ENCODE measurements around the gene PRDM10.

PRDM10 gene

DNA sequence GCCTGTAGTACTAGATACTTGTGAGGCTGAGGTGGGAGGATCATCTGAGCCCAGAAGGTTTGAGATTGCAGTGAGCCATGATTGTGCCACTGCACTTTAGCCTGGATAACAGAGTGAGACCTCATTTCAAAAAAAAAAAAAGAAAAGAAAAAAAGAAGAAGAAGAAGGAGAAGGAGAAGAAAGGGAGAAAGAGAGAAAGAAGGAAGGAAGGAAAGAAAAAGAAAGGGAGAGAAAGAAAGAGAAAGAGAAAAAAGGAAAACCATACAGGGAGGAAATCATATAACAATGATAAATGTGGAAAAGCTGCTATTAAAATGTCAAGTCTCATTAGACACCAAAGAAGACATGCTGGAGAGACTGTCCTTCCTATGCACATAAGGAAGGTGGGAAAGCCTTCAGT, 5.7 kb upstream of the PRDM10 start:
- no peak for DNase-seq

DNA sequence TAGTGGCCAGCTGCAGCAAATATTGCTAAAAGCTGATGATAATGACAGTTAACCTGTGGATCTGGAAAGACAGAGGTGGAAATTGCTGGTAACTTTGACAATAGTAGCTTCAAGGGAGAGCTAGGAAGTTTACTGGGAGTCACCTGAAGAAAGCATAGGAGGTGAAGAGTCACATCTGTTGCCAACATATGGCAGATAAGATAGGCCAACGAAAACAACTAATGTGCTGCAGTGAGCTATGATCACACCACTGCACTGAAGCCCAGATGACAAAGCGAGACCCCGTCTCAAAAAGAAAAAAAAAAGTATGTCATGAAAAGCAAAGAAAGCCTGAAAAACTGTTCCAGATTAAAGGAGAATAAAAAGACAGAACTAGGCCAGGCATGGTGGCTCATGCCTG, 4.3 kb upstream of the PRDM10 start:
- DNase-seq = no peak

DNA sequence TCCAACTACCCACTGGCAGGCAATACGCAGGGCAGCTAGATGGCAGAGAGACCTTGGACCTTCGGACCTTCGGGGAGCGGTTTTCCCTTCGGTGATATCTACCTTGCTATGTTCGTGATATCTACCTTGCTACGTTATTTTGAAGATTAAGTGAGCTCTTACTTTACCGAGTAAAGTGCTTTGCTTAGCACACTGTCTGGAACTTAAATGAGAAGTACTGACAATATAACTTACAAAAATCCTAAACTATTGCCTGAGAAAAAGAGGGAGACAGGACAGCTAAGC, 1.0 kb upstream of the PRDM10 start:
- DNase-seq = no peak

DNA sequence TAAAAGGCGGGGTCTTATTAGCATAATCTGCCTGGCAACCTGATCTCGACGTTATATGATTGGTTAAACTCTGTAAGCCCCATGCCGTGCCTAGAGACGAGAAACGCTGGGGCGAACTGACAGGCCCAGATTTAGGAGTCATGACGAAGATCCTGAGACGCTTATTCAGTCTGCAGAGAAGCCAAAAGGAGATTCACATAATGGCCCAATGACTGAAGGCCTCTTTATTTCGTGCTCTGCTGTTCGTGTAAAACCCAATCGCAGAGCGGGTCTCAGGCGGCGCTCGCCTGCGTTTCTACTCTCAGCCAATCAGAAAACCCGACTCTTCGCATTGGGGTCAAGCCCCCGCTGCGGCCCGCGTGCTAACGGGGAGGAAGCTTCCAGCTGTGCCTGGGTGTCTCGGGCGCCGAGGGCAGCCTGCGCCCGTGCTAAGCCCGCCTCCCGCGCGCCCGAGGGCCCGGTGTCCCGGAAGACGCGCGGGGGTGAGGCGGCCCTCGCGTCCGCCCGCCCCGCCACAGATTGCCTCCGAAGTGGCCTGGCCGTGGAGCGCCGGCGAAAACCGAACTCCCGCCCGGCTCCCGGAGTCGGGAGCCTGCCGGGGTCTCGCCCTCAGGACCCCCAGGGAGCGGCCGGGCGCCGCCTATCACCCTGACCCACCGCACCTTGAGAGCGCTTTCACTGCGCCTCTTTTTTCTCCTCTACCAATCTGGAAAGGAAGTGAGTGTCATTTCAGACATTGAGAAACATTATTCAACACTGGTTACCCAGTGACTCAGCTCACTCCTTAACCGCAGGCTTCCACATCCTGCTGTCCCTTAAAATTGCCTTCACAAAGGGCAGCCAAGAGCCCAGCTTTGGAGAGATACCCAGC, 446 bp upstream of the PRDM10 start:
- peak; percentile 90 for DNase-seq

DNA sequence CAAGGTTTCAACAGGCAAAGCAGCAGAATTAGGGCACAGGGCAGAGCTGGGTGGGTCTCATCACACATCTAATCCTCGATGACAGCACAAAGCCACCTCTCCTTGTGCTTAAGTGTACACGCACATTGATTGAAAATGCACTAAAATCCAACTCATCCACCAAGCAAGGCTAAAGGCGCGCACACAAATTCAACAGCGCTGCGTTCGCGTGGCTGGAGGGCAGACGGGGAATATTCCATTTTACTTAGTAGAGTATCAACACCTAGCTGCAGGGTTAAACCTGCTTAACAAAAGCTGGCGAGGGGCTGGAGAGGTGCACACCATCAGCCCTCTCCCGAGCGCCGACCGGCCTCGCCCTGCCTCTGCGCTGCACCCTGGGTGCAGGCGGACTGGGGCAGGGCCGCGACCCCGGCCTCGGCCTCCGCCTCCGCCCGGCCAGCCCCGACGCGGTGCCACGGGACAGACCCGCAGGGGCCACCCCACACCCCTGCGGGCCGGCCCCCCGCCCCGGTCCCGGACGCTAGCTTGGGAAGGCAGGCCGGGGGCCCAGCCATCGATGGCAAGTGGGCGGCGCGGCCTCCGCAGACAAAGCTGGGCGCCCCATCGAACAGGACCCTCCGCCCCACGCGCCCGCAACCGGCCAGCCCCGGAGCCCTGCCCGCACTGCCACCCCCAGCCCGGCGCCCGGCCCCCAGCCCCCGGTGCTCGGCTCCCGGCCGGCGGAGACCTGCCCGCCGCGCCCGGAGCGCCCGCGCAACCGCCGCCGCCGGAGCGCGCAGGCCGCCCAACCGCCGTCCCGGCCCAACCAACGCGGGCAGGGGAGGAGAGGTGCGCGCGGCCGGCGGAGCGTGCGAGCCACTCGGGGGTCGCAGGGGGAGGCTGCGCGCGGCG, 929 bp downstream of the PRDM10 start:
- peak; percentile 46 for DNase-seq

DNA sequence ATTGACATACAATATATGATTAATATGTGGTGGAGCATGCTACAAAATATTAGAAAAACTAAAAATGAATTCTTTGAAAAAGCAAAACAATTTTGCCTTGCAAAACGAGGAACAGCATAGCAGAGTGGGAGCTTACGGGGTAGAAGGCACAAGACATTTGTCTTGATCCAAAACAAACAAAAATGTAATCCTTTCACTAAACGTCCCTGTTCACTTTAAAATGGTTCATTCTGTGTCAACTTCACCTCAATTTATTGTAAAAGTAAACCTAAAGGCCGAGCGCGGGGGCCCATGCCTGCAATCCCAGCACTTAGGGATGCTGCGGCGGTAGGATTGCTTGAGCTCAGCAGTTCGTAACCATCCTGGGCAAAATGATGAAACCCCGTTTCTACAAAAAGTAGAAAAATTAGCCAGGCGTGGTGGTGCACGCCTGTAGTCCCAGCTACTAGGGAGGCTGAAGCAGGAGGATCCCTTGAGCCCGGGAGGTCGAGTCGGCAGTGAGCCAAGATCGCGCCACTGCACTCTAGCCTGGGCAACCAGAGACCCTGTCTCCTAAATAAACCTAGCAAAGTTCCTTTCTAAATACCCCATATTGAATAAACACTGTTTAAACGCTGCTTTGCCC, 2.0 kb downstream of the PRDM10 start:
- DNase-seq = no peak

DNA sequence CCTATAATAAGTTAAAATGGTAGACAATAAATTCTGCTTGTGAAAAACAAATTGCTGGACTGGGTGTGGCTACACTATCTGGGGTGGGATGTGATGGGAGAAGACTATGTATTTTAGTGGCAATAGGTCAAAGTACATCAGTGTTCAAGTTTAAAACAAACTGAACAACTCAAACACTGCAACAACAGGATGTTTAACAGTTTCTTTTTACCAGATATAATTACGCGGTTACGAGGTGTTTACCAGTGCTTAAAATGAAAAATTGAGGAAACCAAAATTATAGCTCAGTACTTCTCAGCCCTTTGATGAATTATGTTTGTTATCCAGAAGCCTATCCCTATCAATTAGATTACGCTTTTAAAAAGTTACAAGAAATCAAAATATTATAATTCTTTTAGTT, 3.2 kb downstream of the PRDM10 start:
- DNase-seq = no peak

DNA sequence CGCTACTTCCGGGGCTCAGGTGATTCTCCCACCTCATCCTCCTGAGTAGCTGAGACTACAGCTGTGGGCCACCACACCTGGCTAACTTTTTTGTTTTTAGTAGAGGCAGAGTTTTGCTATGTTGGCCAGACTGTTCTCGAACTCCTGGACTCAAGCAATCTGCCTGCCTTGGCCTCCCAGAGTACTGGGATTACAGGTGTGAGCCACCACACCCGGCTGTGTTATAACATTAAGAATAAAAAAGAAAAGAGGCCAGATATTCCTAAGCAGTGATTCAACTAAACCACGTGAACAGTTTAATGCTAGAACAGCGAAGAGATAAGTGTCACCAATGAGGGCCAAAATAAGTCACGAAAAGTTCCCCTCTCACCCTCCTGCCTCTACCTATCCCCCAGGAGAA, 3.7 kb downstream of the PRDM10 start:
- no peak for DNase-seq

DNA sequence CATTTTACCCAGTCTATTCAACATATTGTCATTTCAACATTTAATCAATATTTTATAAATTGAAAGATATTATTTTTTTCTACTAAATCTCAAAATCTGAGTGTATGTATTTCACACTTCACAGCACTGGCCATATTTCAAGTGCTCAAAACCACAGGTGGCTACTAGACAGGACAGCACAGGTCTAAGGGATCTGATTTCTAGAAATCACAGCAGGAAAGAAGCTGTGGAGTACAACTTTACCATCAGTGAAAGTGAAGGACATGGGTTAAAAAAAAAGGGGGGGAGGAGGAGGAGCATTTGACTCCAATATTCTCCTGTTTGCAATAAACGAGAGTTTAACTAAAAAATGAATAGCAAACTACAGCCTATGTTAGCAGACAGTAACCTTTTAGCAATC, 4.5 kb downstream of the PRDM10 start:
- DNase-seq = no peak

DNA sequence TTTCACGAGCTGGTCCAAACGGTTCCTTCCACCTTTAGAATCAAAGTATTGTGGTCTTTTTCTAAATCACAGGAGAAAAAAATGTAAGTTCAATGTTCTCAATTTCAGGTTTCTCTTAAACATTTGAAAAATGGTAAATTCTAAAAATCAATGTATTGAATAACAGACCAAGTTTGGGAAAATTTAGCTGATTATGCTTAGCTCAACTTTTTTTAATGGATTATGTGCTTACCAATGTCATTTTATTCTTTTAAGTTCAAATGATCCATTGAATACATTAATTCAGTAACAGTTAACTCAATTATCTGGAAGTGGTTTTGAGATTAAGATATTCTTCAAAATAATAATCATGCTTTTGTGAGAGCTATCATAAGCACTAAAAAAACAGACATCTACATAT, 5.1 kb downstream of the PRDM10 start:
- no peak for DNase-seq

DNA sequence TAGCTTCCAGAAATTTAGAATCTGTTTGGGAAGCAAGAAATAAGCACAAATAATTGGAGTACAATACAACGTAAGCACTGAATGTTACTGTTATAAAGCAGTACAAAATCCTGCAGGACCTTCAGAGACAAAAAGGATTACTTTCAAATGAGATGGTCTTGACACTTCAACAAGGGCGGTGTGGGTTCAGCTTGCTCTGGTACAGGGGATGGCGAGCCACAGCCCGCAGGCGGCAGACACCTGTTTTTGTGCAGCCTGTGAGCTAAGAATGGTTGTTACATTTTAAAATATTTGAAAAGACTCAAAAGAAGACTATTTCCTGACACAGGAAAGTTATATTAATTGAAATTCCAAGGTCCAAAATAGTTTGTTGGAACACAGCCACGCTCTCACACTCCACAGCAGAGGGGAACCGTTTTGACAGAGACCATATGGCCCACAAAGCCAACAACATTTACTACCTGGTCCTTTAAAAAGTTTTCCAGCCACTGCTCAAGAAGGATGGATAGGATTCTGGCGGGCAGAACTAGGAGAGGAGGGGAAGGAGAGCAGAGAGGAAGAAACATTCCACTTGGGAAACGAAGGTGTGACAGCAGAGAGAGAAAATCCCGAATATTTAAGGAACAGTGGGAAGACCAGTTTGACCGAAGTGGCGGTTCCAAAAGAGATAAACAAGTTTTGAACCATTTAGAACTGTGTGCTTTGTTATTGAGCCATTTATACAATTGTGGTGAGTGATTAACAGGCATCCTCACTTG, 6.3 kb downstream of the PRDM10 start:
- no peak for DNase-seq

DNA sequence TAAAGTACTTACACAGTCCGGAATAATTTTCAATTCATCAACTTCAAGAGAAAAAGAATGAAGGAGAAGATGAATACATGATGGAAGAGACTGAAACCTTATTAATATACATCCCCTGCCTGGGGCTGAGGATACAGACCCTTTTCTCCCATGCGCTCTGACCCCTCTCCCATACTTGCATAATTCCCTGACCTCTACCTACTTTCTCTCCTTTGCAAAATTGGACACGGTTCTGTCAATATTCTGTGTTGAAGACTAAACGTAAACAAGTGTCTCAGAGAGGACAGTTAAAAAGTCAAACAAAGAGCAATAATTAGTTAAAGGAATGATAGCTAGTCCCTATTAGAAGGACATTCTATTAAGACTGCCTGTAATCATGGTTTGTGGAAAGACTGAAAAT, 7.5 kb downstream of the PRDM10 start:
- DNase-seq = no peak

DNA sequence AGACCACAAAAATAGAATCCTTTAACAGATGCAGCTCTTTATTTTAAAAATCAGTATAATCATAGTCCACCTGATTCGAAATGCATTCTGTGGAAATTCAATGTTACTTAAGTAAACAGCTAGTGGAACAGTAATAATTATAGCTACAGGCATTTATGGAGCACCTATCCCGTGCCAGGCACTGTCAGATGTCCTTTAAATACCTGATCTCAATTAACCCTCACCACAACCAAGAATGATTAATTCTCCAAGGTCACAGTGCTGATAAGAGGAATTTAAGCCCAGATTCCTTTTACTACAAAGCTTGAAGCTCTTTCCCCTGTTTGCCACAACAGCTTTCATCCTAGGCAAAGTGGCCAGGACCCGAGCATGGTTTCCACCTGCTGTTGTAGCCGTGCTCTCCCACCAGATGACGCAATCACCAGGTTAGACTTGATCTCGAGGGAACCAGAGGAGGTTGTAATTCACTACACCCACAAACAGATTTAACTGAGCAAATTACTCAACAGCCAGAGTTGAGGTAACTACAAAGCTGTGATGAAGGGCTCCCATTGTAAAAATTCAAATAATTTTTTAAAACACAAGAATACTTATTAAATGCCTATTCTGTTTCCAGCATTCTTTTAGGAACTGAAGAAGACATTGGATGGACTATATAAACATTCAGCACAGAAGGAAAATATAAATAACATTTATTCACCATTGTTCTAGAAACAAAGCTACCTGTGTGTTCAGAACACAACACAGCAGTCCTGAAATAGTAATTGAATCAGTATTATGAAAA, 10.3 kb downstream of the PRDM10 start:
- peak; percentile 60 for DNase-seq

DNA sequence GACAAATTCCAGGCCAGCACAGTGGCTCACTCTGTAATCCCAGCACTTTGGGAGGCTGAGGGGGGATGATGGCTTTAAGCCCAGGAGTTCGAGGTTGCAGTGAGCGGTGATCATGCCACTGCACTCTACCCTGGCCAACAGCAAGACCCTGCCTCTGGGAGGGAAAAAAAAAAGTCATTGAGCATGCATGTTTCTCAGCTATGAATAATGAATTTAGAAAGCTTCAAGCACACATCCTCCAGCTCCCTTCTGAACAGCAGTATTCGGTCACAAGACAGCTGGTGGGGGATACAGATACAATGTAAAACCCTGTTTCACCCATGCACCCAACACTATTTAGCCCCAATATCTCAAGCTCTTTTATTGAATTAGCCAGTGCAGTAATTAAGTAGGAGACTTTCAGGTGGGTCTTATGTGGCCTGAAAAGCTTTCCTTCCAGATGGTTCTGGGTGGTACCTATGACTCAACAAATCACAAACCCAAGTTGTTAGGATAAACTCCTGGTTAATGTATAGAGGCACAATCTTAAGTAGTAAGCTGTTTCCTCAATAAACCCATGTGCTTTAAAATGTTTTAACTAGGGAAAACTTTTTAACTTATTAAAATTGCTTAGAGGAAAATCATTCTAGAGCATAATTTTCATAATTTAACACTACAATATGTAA, 13.4 kb downstream of the PRDM10 start:
- no peak for DNase-seq

DNA sequence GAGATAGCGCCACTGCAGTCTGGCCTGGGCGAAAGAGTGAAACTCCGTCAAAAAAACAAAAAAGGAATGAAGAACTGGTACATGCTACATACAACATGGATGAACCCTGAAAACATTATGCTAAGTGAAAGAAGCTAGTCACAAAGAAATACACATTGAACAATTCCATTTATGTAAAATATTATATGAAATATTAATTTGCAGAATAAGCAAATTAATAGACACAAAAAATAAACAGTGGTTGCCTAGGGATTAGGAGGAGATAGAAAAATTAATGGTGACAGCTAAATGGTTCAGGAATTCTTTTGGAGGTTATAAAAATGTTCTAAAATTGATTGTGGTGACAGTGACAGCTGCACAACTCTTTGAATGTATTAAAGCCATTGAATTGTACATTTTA, 14.7 kb downstream of the PRDM10 start:
- DNase-seq = no peak

DNA sequence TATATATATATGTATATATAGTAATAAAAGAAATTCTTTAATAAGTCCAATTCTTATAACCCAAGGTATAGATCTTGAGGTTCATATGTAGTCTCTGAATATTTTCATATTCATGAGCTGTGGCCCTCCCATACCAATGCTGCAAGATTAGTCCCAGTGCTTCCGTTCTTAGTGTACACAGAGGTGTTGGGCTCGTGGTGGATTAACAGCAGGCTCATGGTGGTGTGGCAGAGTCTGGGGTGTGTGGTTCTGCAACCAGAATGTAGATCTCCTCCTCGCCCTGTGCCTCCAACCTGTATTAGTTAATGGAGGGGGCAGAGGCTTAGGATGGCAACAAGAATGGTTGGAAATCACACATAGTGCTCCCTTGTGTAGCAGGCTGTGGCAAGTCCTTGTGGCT, 16.8 kb downstream of the PRDM10 start:
- DNase-seq = no peak

DNA sequence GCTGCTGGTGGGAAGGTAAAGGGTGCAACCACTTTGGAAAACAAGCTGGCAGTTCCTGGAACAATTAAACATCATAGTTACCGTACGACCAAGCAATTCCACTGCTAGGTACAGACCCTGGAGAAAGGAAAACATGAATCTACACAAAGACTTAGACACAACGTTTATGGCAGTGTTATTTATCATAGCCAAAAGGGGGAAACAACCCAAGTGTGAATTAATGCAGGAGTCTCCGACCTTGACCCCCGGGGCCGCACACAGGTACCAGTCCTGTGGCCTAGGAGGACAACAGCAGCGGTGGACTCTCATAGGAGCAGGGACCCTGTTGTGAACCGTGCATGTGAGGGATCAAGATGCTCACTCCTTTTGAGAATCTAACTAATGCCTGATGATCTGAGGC, 22.5 kb downstream of the PRDM10 start:
- no peak for DNase-seq

DNA sequence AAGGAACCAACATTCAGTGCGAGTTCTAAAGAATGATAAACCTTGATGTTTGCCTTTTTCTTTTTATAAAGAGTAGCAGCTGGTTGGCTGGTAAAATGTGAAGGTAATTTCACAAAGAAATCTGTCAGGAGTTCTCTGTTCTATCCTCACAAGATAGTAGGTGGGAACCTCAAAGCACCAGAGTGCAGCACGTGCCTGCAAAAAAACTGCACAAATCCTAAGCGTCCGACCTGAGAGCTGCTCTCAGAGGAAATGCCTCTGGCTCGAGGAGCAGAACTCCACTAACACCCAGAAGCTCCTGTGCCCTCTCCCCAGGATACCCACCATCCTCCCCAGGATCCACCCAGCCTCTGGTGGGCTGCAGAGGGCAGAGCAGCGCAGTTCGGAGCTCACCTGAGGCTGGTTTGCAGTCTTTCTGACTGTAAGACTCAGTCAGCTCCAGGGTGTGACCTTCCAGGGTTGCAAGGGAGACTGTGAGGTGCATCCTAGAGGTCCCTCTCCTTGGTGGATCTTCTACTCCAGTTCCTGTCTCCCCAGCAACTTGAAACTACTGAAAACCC, 23.5 kb downstream of the PRDM10 start:
- no peak for DNase-seq

DNA sequence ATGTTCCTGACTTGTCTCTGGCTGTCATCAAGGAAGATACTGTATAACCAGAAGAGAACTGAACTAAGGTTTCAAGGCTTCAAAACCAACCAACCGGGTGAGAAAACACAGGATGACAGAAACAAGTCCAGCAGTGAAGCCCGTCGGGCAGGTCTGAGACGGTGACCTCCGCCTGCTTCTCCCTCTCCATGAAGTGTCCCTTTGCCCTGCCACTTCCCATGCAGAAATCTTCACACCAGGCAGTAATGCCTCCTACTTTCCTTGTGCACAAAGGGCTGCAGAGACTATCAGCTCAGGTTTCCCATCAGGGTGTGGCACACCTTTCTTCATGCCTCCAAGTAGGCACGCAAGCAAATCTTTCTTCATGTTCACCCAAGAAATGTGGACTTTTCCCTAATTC, 24.2 kb downstream of the PRDM10 start:
- no peak for DNase-seq

DNA sequence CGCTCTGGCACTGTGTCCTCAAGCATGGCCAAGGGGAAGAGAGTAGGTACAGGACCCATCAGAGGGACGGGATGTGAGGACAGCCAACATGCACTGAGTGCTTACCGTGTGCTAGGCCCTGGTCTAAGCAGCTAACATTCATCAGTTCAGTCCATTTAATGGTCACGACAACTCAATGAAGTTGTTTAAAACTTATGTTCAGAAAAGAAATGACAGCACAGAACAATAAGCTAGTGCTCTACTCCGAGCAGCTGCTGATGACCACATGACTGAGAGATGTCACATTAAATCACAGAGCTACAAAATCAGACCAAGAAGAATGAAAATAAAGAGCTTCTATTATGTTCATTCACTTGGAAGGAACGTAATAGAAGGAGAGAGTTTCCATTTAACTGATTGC, 26.3 kb downstream of the PRDM10 start:
- no peak for DNase-seq

DNA sequence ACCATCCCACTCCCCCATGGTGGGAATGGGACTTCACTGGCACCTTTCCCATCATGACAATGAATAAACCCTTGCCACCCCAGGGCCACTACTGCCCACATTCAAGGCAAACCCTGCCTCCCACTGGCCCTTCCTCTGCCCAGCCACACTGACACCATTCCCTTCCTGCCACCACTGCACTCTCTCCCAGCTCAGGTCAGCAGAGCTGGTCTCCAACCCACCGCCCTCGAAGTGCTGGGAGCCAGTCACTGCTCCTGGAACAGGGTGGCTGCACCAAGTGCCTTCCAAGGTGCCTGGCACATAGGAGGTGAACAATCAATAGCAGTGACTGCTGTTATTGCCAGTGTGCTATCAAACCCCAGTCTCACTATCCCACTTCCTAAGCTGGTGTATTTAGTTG, 27.1 kb downstream of the PRDM10 start:
- DNase-seq = no peak

Measured in CD4-positive, alpha-beta T cell treated with Interleukin-6 for 4 hours (primary cell).